Osteoblast (primary cell): Measurements from ENCODE around the gene NKAIN2. TPM values are rescaled to one million over a fixed set of nuclear protein-coding genes. Genes with fewer than 3 reads are reported as not detected.

ENCODE experiments used
- DNase-seq: peaks from one replicate; pipeline ENCODE4 v3.0.0; 2011; ENCODE audit warnings: low spot score, mixed read lengths; ENCODE audit not compliant: insufficient read length; ENCODE audit errors: missing footprints
- H2AFZ ChIP-seq: 2 replicates; pipeline ENCODE4 v1.6.0; 2011; ENCODE audit warnings: mild to moderate bottlenecking, low read length
- H3K27ac ChIP-seq: 2 replicates; pipeline ENCODE4 v1.5.1; 2011; ENCODE audit warnings: mild to moderate bottlenecking, low read depth, low read length, moderate library complexity
- H3K27me3 ChIP-seq: 2 replicates; pipeline ENCODE4 v1.6.0; 2012; ENCODE audit warnings: mild to moderate bottlenecking, control low read depth, inconsistent platforms, low read length, moderate library complexity; ENCODE audit not compliant: insufficient read depth
- H3K36me3 ChIP-seq: 2 replicates; pipeline ENCODE4 v1.5.1; 2011; ENCODE audit warnings: mild to moderate bottlenecking, low read length, control low read depth, moderate library complexity; ENCODE audit not compliant: insufficient read depth
- H3K4me1 ChIP-seq: 2 replicates; pipeline ENCODE4 v1.5.1; 2011; ENCODE audit warnings: mild to moderate bottlenecking, low read length, control low read depth, moderate library complexity; ENCODE audit not compliant: insufficient read depth
- H3K4me2 ChIP-seq: 2 replicates; pipeline ENCODE4 v1.6.0; 2011; ENCODE audit warnings: mild to moderate bottlenecking, low read length; ENCODE audit not compliant: insufficient read depth
- H3K4me3 ChIP-seq: fragments of 200-600 bp; sonication (generic); 3 replicates; pipeline ENCODE4 v1.5.1; 2012; ENCODE audit warnings: mild to moderate bottlenecking, low read length, inconsistent platforms; ENCODE audit not compliant: insufficient read depth
- H3K79me2 ChIP-seq: 2 replicates; pipeline ENCODE4 v1.6.0; 2012; ENCODE audit warnings: mild to moderate bottlenecking, low read length, control low read depth, inconsistent platforms; ENCODE audit not compliant: insufficient read depth
- H3K9me3 ChIP-seq: 2 replicates; pipeline ENCODE4 v1.5.1; 2011; ENCODE audit warnings: low read depth, low read length, control low read depth
- H4K20me1 ChIP-seq: 2 replicates; pipeline ENCODE4 v1.6.0; 2012; ENCODE audit warnings: mild to moderate bottlenecking, low read length, control low read depth; ENCODE audit not compliant: insufficient read depth
- total RNA-seq: library from RNA; depleted of rRNA; stranded (reverse); fragments of >200 nt; gene quantifications from 2 replicates; pipeline ENCODE4 v1.2.3, GENCODE V29; 2012
- TF ChIP-seq, protein P1 (sequence below): IDR thresholded peaks from 2 replicates; pipeline ENCODE4 v1.5.1; 2011; ENCODE audit warnings: mild to moderate bottlenecking, low read depth, low read length, moderate library complexity; ENCODE audit errors: extremely low read depth

The NKAIN2 gene
- total RNA-seq, 1 donor = under 0.01 TPM

DNA sequence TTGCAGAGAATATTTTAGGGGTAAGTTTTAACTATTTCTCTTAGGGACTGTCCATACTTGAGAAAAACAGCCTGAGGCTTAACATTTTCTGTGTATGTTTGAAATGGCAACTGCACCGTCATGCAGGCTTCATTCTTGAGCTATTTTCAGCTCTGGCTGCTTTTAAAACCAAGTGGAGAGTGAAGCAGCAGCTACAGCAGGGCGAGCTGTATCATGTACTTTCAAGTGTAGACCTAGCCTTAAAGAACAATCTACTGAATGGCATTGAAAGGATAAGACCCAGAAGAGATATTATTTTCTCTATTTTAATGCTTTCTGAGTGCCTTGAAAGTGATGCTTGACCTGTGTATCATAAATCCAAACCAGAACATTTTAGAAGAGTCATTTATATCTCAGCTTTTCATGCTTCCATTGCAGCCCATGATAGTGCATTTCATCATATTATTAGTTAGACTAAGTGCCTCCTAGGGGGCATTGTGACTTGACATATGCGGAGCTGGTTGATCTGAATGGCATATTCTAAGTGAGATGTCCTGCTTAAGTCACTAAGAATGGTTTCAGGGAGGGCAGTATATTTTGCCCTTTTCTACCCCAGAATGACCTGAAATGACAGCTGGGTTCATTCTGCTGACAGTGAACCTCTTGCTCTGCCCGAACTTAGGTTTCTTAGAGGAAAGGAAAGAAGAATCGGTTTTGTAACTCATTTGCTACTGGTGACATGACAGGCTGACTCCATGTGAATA lies 85.3 kb downstream of the NKAIN2 start:
- Histone ChIP-seq H3K4me2 (no peak overlapping the region), H3K27ac (no peak overlapping the region), H3K79me2 (no peaks in the 10 kb centered on the region), H3K4me1 (no peaks in the 10 kb centered on the region), H4K20me1 (no peaks in the 10 kb centered on the region), H3K4me3 (no peak overlapping the region), H3K9me3 (no peaks in the 10 kb centered on the region), H3K27me3 (no peaks in the 10 kb centered on the region), H3K36me3 (no peaks in the 10 kb centered on the region), H2AFZ (no peak overlapping the region)
- DNase-seq = no peak
- TF ChIP-seq, protein P1, sequence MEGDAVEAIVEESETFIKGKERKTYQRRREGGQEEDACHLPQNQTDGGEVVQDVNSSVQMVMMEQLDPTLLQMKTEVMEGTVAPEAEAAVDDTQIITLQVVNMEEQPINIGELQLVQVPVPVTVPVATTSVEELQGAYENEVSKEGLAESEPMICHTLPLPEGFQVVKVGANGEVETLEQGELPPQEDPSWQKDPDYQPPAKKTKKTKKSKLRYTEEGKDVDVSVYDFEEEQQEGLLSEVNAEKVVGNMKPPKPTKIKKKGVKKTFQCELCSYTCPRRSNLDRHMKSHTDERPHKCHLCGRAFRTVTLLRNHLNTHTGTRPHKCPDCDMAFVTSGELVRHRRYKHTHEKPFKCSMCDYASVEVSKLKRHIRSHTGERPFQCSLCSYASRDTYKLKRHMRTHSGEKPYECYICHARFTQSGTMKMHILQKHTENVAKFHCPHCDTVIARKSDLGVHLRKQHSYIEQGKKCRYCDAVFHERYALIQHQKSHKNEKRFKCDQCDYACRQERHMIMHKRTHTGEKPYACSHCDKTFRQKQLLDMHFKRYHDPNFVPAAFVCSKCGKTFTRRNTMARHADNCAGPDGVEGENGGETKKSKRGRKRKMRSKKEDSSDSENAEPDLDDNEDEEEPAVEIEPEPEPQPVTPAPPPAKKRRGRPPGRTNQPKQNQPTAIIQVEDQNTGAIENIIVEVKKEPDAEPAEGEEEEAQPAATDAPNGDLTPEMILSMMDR = no peak

DNA sequence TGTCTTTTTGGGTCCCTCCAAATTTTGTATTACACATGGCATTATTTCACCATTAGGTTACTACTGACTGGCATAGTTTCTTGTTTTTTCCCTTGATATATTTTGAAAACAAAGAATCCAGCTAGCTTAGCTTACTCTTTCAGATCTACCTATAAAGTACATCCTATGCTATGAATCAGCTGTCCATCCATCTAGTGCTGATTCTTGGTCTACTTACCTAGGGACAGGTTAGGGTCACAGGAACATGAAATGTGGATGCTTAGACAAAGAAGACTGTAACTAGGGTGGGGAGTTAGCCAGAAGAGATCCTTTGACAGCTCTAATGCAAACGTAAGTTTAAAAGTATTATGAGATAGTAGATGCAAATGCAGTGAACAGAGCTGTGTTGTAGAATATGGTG lies 91.7 kb downstream of the NKAIN2 start:
- H4K20me1 ChIP-seq = no peaks in the 10 kb centered on the region
- H3K79me2 ChIP-seq = no peaks in the 10 kb centered on the region
- TF ChIP-seq, protein P1 = no peak
- DNase-seq = no peak
- H3K4me3 ChIP-seq = no peak overlapping the region
- H3K9me3 ChIP-seq = no peaks in the 10 kb centered on the region
- H3K36me3 ChIP-seq = no peaks in the 10 kb centered on the region
- no peak overlapping the region for H3K27ac ChIP-seq
- H3K4me1 ChIP-seq = no peaks in the 10 kb centered on the region
- no peak overlapping the region for H2AFZ ChIP-seq
- no peaks in the 10 kb centered on the region for H3K27me3 ChIP-seq
- H3K4me2 ChIP-seq = no peak overlapping the region

DNA sequence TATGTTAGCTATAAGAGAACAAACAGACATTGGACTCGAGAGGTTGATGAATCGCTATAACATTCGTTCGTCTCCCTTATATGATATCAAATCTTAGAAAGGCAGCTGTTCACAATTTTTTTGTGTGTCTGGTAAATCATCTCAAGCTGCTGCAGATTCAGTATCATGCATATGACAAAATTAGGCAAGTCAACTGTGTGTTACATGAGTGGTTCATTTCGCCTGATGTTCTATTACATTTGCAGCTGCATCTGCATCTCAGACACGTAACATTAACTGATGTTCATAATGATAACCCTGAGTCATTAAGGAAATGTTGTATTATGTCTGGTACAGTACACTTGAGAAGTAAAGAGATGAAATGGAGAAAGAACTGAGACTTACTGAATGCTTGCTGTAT lies 92.1 kb downstream of the NKAIN2 start:
- H3K79me2 ChIP-seq = no peaks in the 10 kb centered on the region
- H3K27ac ChIP-seq = no peak overlapping the region
- H3K27me3 ChIP-seq = no peaks in the 10 kb centered on the region
- H3K36me3 ChIP-seq = no peaks in the 10 kb centered on the region
- H3K4me3 ChIP-seq = no peak overlapping the region
- DNase-seq = no peak
- no peak overlapping the region for H2AFZ ChIP-seq
- H3K9me3 ChIP-seq = no peaks in the 10 kb centered on the region
- TF ChIP-seq, protein P1 = no peak
- H3K4me2 ChIP-seq = no peak overlapping the region
- H3K4me1 ChIP-seq = no peaks in the 10 kb centered on the region
- H4K20me1 ChIP-seq = no peaks in the 10 kb centered on the region

DNA sequence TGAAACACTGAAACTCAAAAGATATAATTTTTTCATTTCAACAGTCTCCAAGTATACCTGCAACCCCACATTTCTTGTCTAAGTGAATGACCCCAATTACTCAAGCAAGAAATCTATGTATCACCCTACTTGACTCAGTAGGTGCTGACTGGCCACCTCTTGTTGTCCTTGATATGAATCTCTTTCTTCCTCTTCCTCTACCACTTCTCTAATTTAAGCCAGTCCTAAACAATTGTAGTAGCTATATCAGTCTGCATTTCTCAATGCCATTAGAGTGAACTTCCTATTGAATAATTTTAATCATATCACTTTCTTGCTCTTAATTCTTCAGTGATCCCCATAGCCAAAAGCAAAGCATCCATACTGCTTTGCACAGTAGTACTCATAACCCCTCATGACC lies 93.2 kb downstream of the NKAIN2 start:
- TF ChIP-seq, protein P1 = no peak
- Histone ChIP-seq H3K4me3 (no peak overlapping the region), H3K9me3 (no peaks in the 10 kb centered on the region), H3K4me1 (no peaks in the 10 kb centered on the region), H4K20me1 (no peaks in the 10 kb centered on the region), H3K36me3 (no peaks in the 10 kb centered on the region), H3K4me2 (no peak overlapping the region), H3K27ac (no peak overlapping the region), H3K27me3 (no peaks in the 10 kb centered on the region), H2AFZ (no peak overlapping the region), H3K79me2 (no peaks in the 10 kb centered on the region)
- DNase-seq = no peak
